ENCODE measurements around the gene FAM50B.

The FAM50B gene

GRCh38 chr6:3851839-3852238, 2.7 kb downstream of the FAM50B start:
- Histone ChIP-seq H3F3A (ENCODE audit: control insufficient read depth, insufficient read depth) (no peaks in the 10 kb centered on the region), H4K20me1 (ENCODE audit: control insufficient read depth, insufficient read depth, low read depth, low read length) (no peaks in the 10 kb centered on the region), H3K4me1 (ENCODE audit: control insufficient read depth, low read length) (peaks cover 10% of the 10 kb centered on the region), H3K9me3 (ENCODE audit: control insufficient read depth, insufficient read depth, low read length) (peaks cover 4% of the 10 kb centered on the region; the same call in 1 of the 2 replicates), H3K4me2 (ENCODE audit: low read length) (no peak overlapping the region), H3K79me2 (ENCODE audit: control insufficient read depth, low read length) (no peaks in the 10 kb centered on the region), H3K36me3 (ENCODE audit: control insufficient read depth, low read length) (no peaks in the 10 kb centered on the region), H3K9me2 (replicated peaks; ENCODE audit: control insufficient read depth, low read length) (no peaks in the 10 kb centered on the region), H3K27me3 (ENCODE audit: control insufficient read depth, low read length) (no peaks in the 10 kb centered on the region), H3K4me3 (ENCODE audit: low read length) (no peak overlapping the region), H3K27ac (ENCODE audit: low read depth, low read length) (no peak overlapping the region)
- TF ChIP-seq CTCF (IDR thresholded peaks at IDR 0.05; ENCODE audit: low read depth, low read length, poor library complexity, severe bottlenecking) (no peak), EZH2phosphoT487 (IDR thresholded peaks at IDR 0.05; ENCODE audit: borderline replicate concordance, low read length) (no peak)

- Histone ChIP-seq H3F3A (ENCODE audit: control insufficient read depth, insufficient read depth) (no peaks in the 10 kb centered on the region), H4K20me1 (ENCODE audit: control insufficient read depth, insufficient read depth, low read depth, low read length) (no peaks in the 10 kb centered on the region), H3K27ac (ENCODE audit: low read depth, low read length) (no peak overlapping the region), H3K79me2 (ENCODE audit: control insufficient read depth, low read length) (no peaks in the 10 kb centered on the region), H3K4me3 (ENCODE audit: low read length) (no peak overlapping the region), H3K9me2 (replicated peaks; ENCODE audit: control insufficient read depth, low read length) (no peaks in the 10 kb centered on the region), H3K4me2 (ENCODE audit: low read length) (no peak overlapping the region), H3K4me1 (ENCODE audit: control insufficient read depth, low read length) (peaks cover 10% of the 10 kb centered on the region), H3K27me3 (ENCODE audit: control insufficient read depth, low read length) (no peaks in the 10 kb centered on the region), H3K36me3 (ENCODE audit: control insufficient read depth, low read length) (no peaks in the 10 kb centered on the region), H3K9me3 (ENCODE audit: control insufficient read depth, insufficient read depth, low read length) (peaks cover 4% of the 10 kb centered on the region; the same call in 1 of the 2 replicates)
- no peak for TF ChIP-seq CTCF (IDR thresholded peaks at IDR 0.05; ENCODE audit: low read depth, low read length, poor library complexity, severe bottlenecking)
- no peak for TF ChIP-seq EZH2phosphoT487 (IDR thresholded peaks at IDR 0.05; ENCODE audit: borderline replicate concordance, low read length)
Measured at GRCh38 chr6:3852391-3852790, 3.2 kb downstream of the FAM50B start.

- Histone ChIP-seq H4K20me1 (ENCODE audit: control insufficient read depth, insufficient read depth, low read depth, low read length) (no peaks in the 10 kb centered on the region), H3K27me3 (ENCODE audit: control insufficient read depth, low read length) (no peaks in the 10 kb centered on the region; the same call in 1 of the 2 replicates), H3F3A (ENCODE audit: control insufficient read depth, insufficient read depth) (no peaks in the 10 kb centered on the region), H3K79me2 (ENCODE audit: control insufficient read depth, low read length) (no peaks in the 10 kb centered on the region), H3K36me3 (ENCODE audit: control insufficient read depth, low read length) (no peaks in the 10 kb centered on the region), H3K4me3 (ENCODE audit: low read length) (no peak overlapping the region), H3K27ac (ENCODE audit: low read depth, low read length) (no peak overlapping the region), H3K4me2 (ENCODE audit: low read length) (no peak overlapping the region), H3K9me3 (ENCODE audit: control insufficient read depth, insufficient read depth, low read length) (no peaks in the 10 kb centered on the region), H3K9me2 (replicated peaks; ENCODE audit: control insufficient read depth, low read length) (no peaks in the 10 kb centered on the region), H3K4me1 (ENCODE audit: control insufficient read depth, low read length) (no peaks in the 10 kb centered on the region)
- TF ChIP-seq EZH2phosphoT487 (IDR thresholded peaks at IDR 0.05; ENCODE audit: borderline replicate concordance, low read length) = no peak
- no peak for TF ChIP-seq CTCF (IDR thresholded peaks at IDR 0.05; ENCODE audit: low read depth, low read length, poor library complexity, severe bottlenecking)
Measured at GRCh38 chr6:3855866-3856265, 6.7 kb downstream of the FAM50B start.
